ENCODE results near the gene HYI.
"Not testable (repeated sequence)": the region's sequence is repeated elsewhere in the genome, so short reads cannot be mapped to it uniquely, and the experiment has no call there.

The HYI gene

GRCh38 chr1:43477716-43478115 is 24.0 kb upstream of the HYI start:
- H3K4me3 Mint-ChIP-seq: no peak overlapping the region
- H3K36me3 Mint-ChIP-seq (ENCODE audit: low read depth): no peaks in the 10 kb centered on the region
- no peak overlapping the region for H3K27ac Mint-ChIP-seq
- TF ChIP-seq CTCF (IDR thresholded peaks at IDR 0.05; ENCODE audit: unreplicated experiment in 3 of 3): no peak
- peaks cover 11% of the 10 kb centered on the region for H3K4me1 Mint-ChIP-seq
- no peaks in the 10 kb centered on the region for H3K27me3 Mint-ChIP-seq (ENCODE audit: low read depth)
- H3K9me3 Mint-ChIP-seq: peaks cover 10% of the 10 kb centered on the region

- H3K36me3 Mint-ChIP-seq (ENCODE audit: low read depth); H3K9me3 Mint-ChIP-seq; H3K27me3 Mint-ChIP-seq (ENCODE audit: low read depth); H3K4me1 Mint-ChIP-seq; H3K4me3 Mint-ChIP-seq; H3K27ac Mint-ChIP-seq: not testable (repeated sequence)
Observed at GRCh38 chr1:43475611-43476401, 22.1 kb upstream of the HYI start.

GRCh38 chr1:43473463-43473862 is 19.7 kb upstream of the HYI start:
- H3K9me3 Mint-ChIP-seq: no peaks in the 10 kb centered on the region
- H3K4me3 Mint-ChIP-seq: no peak overlapping the region
- no peaks in the 10 kb centered on the region for H3K27me3 Mint-ChIP-seq (ENCODE audit: low read depth)
- no peaks in the 10 kb centered on the region for H3K4me1 Mint-ChIP-seq
- H3K27ac Mint-ChIP-seq: no peak overlapping the region
- no peaks in the 10 kb centered on the region for H3K36me3 Mint-ChIP-seq (ENCODE audit: low read depth)
- no peak for TF ChIP-seq CTCF (IDR thresholded peaks at IDR 0.05; ENCODE audit: unreplicated experiment in 3 of 3)

- not testable (repeated sequence) for H3K27me3 Mint-ChIP-seq (ENCODE audit: low read depth); H3K4me3 Mint-ChIP-seq; H3K36me3 Mint-ChIP-seq (ENCODE audit: low read depth); H3K27ac Mint-ChIP-seq; H3K9me3 Mint-ChIP-seq; H3K4me1 Mint-ChIP-seq
Observed at GRCh38 chr1:43472463-43473151, 18.9 kb upstream of the HYI start.

GRCh38 chr1:43472087-43472462 is 18.3 kb upstream of the HYI start:
- H3K36me3 Mint-ChIP-seq (ENCODE audit: low read depth): no peaks in the 10 kb centered on the region
- no peak overlapping the region for H3K27ac Mint-ChIP-seq
- H3K27me3 Mint-ChIP-seq (ENCODE audit: low read depth): no peaks in the 10 kb centered on the region
- no peak for TF ChIP-seq CTCF (IDR thresholded peaks at IDR 0.05; ENCODE audit: unreplicated experiment in 3 of 3)
- H3K4me3 Mint-ChIP-seq: no peak overlapping the region
- no peaks in the 10 kb centered on the region for H3K4me1 Mint-ChIP-seq
- H3K9me3 Mint-ChIP-seq: no peaks in the 10 kb centered on the region

GRCh38 chr1:43469932-43470331 is 16.2 kb upstream of the HYI start:
- Mint-ChIP-seq H3K4me1 (no peaks in the 10 kb centered on the region), H3K27ac (no peak overlapping the region), H3K4me3 (no peak overlapping the region), H3K27me3 (ENCODE audit: low read depth) (no peaks in the 10 kb centered on the region), H3K36me3 (ENCODE audit: low read depth) (no peaks in the 10 kb centered on the region), H3K9me3 (no peaks in the 10 kb centered on the region)
- no peak for TF ChIP-seq CTCF (IDR thresholded peaks at IDR 0.05; ENCODE audit: unreplicated experiment in 3 of 3)

GRCh38 chr1:43468414-43468813 is 14.7 kb upstream of the HYI start:
- H3K9me3 Mint-ChIP-seq: no peaks in the 10 kb centered on the region
- no peak for TF ChIP-seq CTCF (IDR thresholded peaks at IDR 0.05; ENCODE audit: unreplicated experiment in 3 of 3)
- no peaks in the 10 kb centered on the region for H3K36me3 Mint-ChIP-seq (ENCODE audit: low read depth)
- H3K4me3 Mint-ChIP-seq: no peak overlapping the region
- H3K27me3 Mint-ChIP-seq (ENCODE audit: low read depth): no peaks in the 10 kb centered on the region
- H3K27ac Mint-ChIP-seq: no peak overlapping the region
- H3K4me1 Mint-ChIP-seq: no peaks in the 10 kb centered on the region
